ENCODE measurements around the gene COMT. TPM values are rescaled to one million over a fixed set of nuclear protein-coding genes. Genes with fewer than 3 reads are reported as not detected.

COMT gene
- total and polyA plus RNA-seq, 2 experiments from 2014 or later, result 29.6 to 29.8 TPM

- H3K27ac Mint-ChIP-seq, result no peak overlapping the region
- Histone ChIP-seq H3K4me3 (no peak overlapping the region), H2AFZ (no peak overlapping the region), H3K36me3 (ENCODE audit: insufficient read depth) (0 out of 2 replicates have a peak, but pooled peaks cover 4% of the 10 kb centered on the region), H3F3A (replicated peaks; ENCODE audit: low read depth) (0 out of 2 replicates have a peak, but pooled peaks cover 3% of the 10 kb centered on the region), H3K4me2 (no peak overlapping the region), H3K79me2 (replicated peaks; ENCODE audit: insufficient read depth) (no peaks in the 10 kb centered on the region), H3K4me1 (ENCODE audit: insufficient read depth) (peaks cover 10% of the 10 kb centered on the region), H3K27me3 (ENCODE audit: insufficient read depth) (no peaks in the 10 kb centered on the region), H3K27ac (ENCODE audit: low read depth) (no peak overlapping the region), H3K9me2 (ENCODE audit: insufficient read depth) (no peaks in the 10 kb centered on the region), H4K20me1 (replicated peaks; ENCODE audit: insufficient read depth) (no peaks in the 10 kb centered on the region; the same call in 1 of the 2 replicates)
- ATAC-seq, result no peak
- no peak for TF ChIP-seq STAT1 (IDR thresholded peaks at IDR 0.05; ENCODE audit: unreplicated experiment)
- TF ChIP-seq REST (IDR thresholded peaks at IDR 0.05; ENCODE audit: unreplicated experiment), result no peak
- no peak for TF ChIP-seq NANOG (IDR thresholded peaks at IDR 0.05; ENCODE audit: borderline replicate concordance)
- TF ChIP-seq EZH2 (IDR thresholded peaks at IDR 0.05; ENCODE audit: low read depth, unreplicated experiment), result no peak
- TF ChIP-seq ZNF331 (CRISPR knock-in tag; IDR thresholded peaks at IDR 0.05; ENCODE audit: low read depth), result no peak
- no peak for TF ChIP-seq CTCF (conservative IDR thresholded peaks at IDR 0.05; ENCODE audit: low read depth in 2 of 2)
- TF ChIP-seq ZNF462 (CRISPR knock-in tag; IDR thresholded peaks at IDR 0.05), result no peak
- no peak for TF ChIP-seq EZH2phosphoT487 (IDR thresholded peaks at IDR 0.05; ENCODE audit: unreplicated experiment)
- TF ChIP-seq ETS1 (IDR thresholded peaks at IDR 0.05), result no peak
- TF ChIP-seq JUNB (IDR thresholded peaks at IDR 0.05; ENCODE audit: unreplicated experiment), result no peak
- TF ChIP-seq CREB1 (CRISPR knock-in tag; IDR thresholded peaks at IDR 0.05; ENCODE audit: low read depth), result no peak
- no peak for TF ChIP-seq ZNF114 (CRISPR knock-in tag; IDR thresholded peaks at IDR 0.05)
- TF ChIP-seq POLR2AphosphoS5 (IDR thresholded peaks at IDR 0.05; ENCODE audit: low read depth), result no peak
- peaks cover 3% of the 10 kb centered on the region for H3K27me3 Mint-ChIP-seq (ENCODE audit: insufficient read depth, low read depth, poor library complexity)
- no peaks in the 10 kb centered on the region for H3K9me3 Mint-ChIP-seq
- peaks cover 17% of the 10 kb centered on the region for H3K4me1 Mint-ChIP-seq
- H3K4me3 Mint-ChIP-seq, result no peak overlapping the region
- DNase-seq (ENCODE audit: low spot score), result no peak
- H3K36me3 Mint-ChIP-seq (ENCODE audit: low read depth), result peaks cover 23% of the 10 kb centered on the region
Measured at GRCh38 chr22:19976671-19977070, 35.1 kb downstream of the COMT start.

Data from GM23338 (cell line).